H9 (cell line): ENCODE results near the gene AMY2B. TPM values are rescaled to one million over a fixed set of nuclear protein-coding genes. Genes with fewer than 3 reads are reported as not detected.
"Not testable (repeated sequence)": the region's sequence is repeated elsewhere in the genome, so short reads cannot be mapped to it uniquely, and the experiment has no call there.

Experiments
- DNase-seq: peaks from one replicate; pipeline ENCODE4 v3.0.0-alpha.2; 2017
- H2AFZ ChIP-seq: one replicate; pipeline ENCODE4 v1.6.1; 2013; ENCODE audit warnings: mild to moderate bottlenecking, low read length, control low read depth, moderate library complexity
- H2AK5ac ChIP-seq: 2 replicates; pipeline ENCODE4 v1.6.1; 2013; ENCODE audit warnings: low read length, control low read depth, mixed read lengths; ENCODE audit not compliant: insufficient read length
- H2BK120ac ChIP-seq: one replicate; pipeline ENCODE4 v1.6.1; 2013; ENCODE audit warnings: low read depth, mild to moderate bottlenecking, low read length, control low read depth, inconsistent platforms; ENCODE audit not compliant: poor library complexity, severe bottlenecking
- H2BK12ac ChIP-seq: 2 replicates; pipeline ENCODE4 v1.6.1; 2013; ENCODE audit warnings: low read length, control low read depth, mixed read lengths, low read depth; ENCODE audit not compliant: insufficient read length
- H2BK15ac ChIP-seq: 2 replicates; pipeline ENCODE4 v1.6.1; 2013; ENCODE audit warnings: low read depth, low read length, control low read depth
- H2BK20ac ChIP-seq: one replicate; pipeline ENCODE4 v1.6.1; 2013; ENCODE audit warnings: low read depth, mild to moderate bottlenecking, low read length, control low read depth, inconsistent platforms; ENCODE audit not compliant: poor library complexity, severe bottlenecking
- H2BK5ac ChIP-seq: 2 replicates; pipeline ENCODE4 v1.6.1; 2013; ENCODE audit warnings: low read length, control low read depth, mixed read lengths; ENCODE audit not compliant: insufficient read length
- H3K14ac ChIP-seq: 2 replicates; pipeline ENCODE4 v1.6.1; 2013; ENCODE audit warnings: low read length, control low read depth; ENCODE audit not compliant: insufficient read depth
- H3K18ac ChIP-seq: 2 replicates; pipeline ENCODE4 v1.6.1; 2013; ENCODE audit warnings: low read depth, mild to moderate bottlenecking, mixed read lengths, low read length, control low read depth; ENCODE audit not compliant: insufficient read length
- H3K23ac ChIP-seq: 2 replicates; pipeline ENCODE4 v1.6.1; 2013; ENCODE audit warnings: low read length, control low read depth, mixed read lengths, low read depth; ENCODE audit not compliant: insufficient read length
- H3K23me2 ChIP-seq: 2 replicates; pipeline ENCODE4 v1.6.1; 2013; ENCODE audit warnings: low read depth, mild to moderate bottlenecking, mixed read lengths, low read length, control low read depth; ENCODE audit not compliant: insufficient read length, poor library complexity, severe bottlenecking
- H3K27ac ChIP-seq: 2 replicates; pipeline ENCODE4 v1.5.1; 2013; ENCODE audit warnings: low read length, control low read depth, mixed read lengths, low read depth; ENCODE audit not compliant: insufficient read length
- H3K27me3 ChIP-seq: 2 replicates; pipeline ENCODE4 v1.6.1; 2013; ENCODE audit warnings: low read length, control low read depth, inconsistent platforms; ENCODE audit not compliant: insufficient read depth
- H3K4ac ChIP-seq: 2 replicates; pipeline ENCODE4 v1.6.1; 2013; ENCODE audit warnings: low read depth, mild to moderate bottlenecking, control low read depth, inconsistent platforms, low read length, moderate library complexity
- H3K4me1 ChIP-seq: 2 replicates; pipeline ENCODE4 v1.6.1; 2013; ENCODE audit warnings: low read length, control low read depth, inconsistent platforms; ENCODE audit not compliant: insufficient read depth
- H3K4me2 ChIP-seq: 2 replicates; pipeline ENCODE4 v1.6.1; 2013; ENCODE audit warnings: low read length, control low read depth, mixed read lengths; ENCODE audit not compliant: insufficient read length, insufficient read depth
- H3K56ac ChIP-seq: 2 replicates; pipeline ENCODE4 v1.6.1; 2013; ENCODE audit warnings: low read depth, mild to moderate bottlenecking, mixed read lengths, low read length, control low read depth; ENCODE audit not compliant: insufficient read length
- H3K79me1 ChIP-seq: 2 replicates; pipeline ENCODE4 v1.6.1; 2013; ENCODE audit warnings: low read depth, mild to moderate bottlenecking, moderate library complexity, low read length, control low read depth, inconsistent platforms; ENCODE audit not compliant: insufficient read depth, poor library complexity, severe bottlenecking
- H3K79me2 ChIP-seq: 2 replicates; pipeline ENCODE4 v1.6.1; 2013; ENCODE audit warnings: low read length, control low read depth, inconsistent platforms; ENCODE audit not compliant: insufficient read depth
- H3K9ac ChIP-seq: 2 replicates; pipeline ENCODE4 v1.6.1; 2013; ENCODE audit warnings: low read length, control low read depth, mixed read lengths; ENCODE audit not compliant: insufficient read length; ENCODE audit errors: extremely low read depth
- H3K9me3 ChIP-seq: one replicate; pipeline ENCODE4 v1.6.1; 2013; ENCODE audit warnings: low read depth, low read length, inconsistent platforms; ENCODE audit not compliant: control insufficient read depth
- H3T11ph ChIP-seq: one replicate; pipeline ENCODE4 v1.6.1; 2013; ENCODE audit warnings: mild to moderate bottlenecking, low read length, control low read depth, inconsistent platforms
- H4K20me1 ChIP-seq: one replicate; pipeline ENCODE4 v1.6.1; 2013; ENCODE audit not compliant: control insufficient read depth, insufficient read length, insufficient read depth
- H4K5ac ChIP-seq: 2 replicates; pipeline ENCODE4 v1.6.1; 2013; ENCODE audit warnings: low read depth, mild to moderate bottlenecking, mixed read lengths, low read length, control low read depth; ENCODE audit not compliant: insufficient read length
- H4K8ac ChIP-seq: replicated peaks from 2 replicates; pipeline ENCODE4 v1.6.1; 2013; ENCODE audit warnings: low read length, control low read depth, mixed read lengths, low read depth; ENCODE audit not compliant: insufficient read length
- H4K91ac ChIP-seq: 2 replicates; pipeline ENCODE4 v1.6.1; 2013; ENCODE audit warnings: low read depth, mild to moderate bottlenecking, moderate library complexity, mixed read lengths, low read length, control low read depth; ENCODE audit not compliant: insufficient read length
- H3K27ac Mint-ChIP-seq, 3 experiments: 2 replicates in 2 of 3; 3 replicates in 1 of 3; pipeline ENCODE4 v1.8.0; 2020 to 2021; ENCODE audit warnings: mixed read lengths in 3 of 3, mild to moderate bottlenecking in 1 of 3, moderate library complexity in 1 of 3
- H3K27me3 Mint-ChIP-seq: 2 replicates; pipeline ENCODE4 v1.8.0; 2021; ENCODE audit warnings: low read depth, mild to moderate bottlenecking, moderate library complexity, mixed read lengths
- H3K36me3 Mint-ChIP-seq, 3 experiments: 2 replicates in 2 of 3; 3 replicates in 1 of 3; pipeline ENCODE4 v1.8.0; 2020 to 2021; ENCODE audit warnings: low read depth in 3 of 3, mixed read lengths in 3 of 3; ENCODE audit not compliant: insufficient read depth in 1 of 3
- H3K4me1 Mint-ChIP-seq, 2 experiments: 2 replicates each; pipeline ENCODE4 v1.8.0; 2020; ENCODE audit warnings: mixed read lengths in 2 of 2
- H3K4me3 Mint-ChIP-seq, 2 experiments: 2 replicates in 1 of 2; 3 replicates in 1 of 2; pipeline ENCODE4 v1.8.0; 2020 to 2021; ENCODE audit warnings: mild to moderate bottlenecking in 2 of 2, mixed read lengths in 2 of 2, moderate library complexity in 1 of 2
- H3K9me3 Mint-ChIP-seq, 2 experiments: 2 replicates in 1 of 2; 3 replicates in 1 of 2; pipeline ENCODE4 v1.8.0; 2020; ENCODE audit warnings: mild to moderate bottlenecking in 2 of 2, mixed read lengths in 2 of 2, moderate library complexity in 1 of 2
- WGBS: extraction: QIAGEN DNeasy Blood & Tissue Kit; methylation state at CpG from one replicate; pipeline ENCODE4 v1.1.7; 2013; ENCODE audit warnings: missing lambda C conversion rate, low lambda C conversion rate, mixed read lengths; ENCODE audit not compliant: insufficient read length; ENCODE audit errors: extremely low coverage; 5-methylcytosine and 5-hydroxymethylcytosine counted together
- long read RNA-seq: library from polyadenylated mRNA; unstranded; transcript quantifications from one replicate; pipeline ENCODE4 v2.0.0, GENCODE V29; 2020
- total RNA-seq: library from RNA; stranded (reverse); gene quantifications from 2 replicates; pipeline ENCODE4 v1.2.1, GENCODE V29; 2021

The AMY2B gene
- 0.90 and 1.2 TPM in 2 replicates for total RNA-seq
- long read RNA-seq = 0 reads

DNA sequence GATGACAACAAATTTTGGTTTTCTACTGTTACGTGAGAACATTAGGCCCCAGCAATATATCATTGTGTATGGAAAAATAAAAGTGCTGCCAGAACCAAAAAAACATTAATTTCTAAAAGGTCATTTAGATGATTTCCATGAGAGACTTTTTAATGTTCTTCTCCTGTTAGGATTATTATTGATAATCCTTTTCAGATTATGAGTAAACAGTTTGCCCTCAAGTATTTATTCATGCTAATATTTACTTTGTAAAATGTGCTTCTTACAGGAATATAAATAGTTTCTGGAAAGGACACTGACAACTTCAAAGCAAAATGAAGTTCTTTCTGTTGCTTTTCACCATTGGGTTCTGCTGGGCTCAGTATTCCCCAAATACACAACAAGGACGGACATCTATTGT, at the start of gene AMY2B:
Gene AMY2B (plus strand): TSS at position 301 of the 400 bp plus-strand sequence. CDS start 14 bp downstream, at position 315.
- H3K18ac ChIP-seq, H3K79me2 ChIP-seq, H3K27me3 ChIP-seq, H3K4me3 Mint-ChIP-seq, H2AFZ ChIP-seq, H2BK12ac ChIP-seq, H3K27me3 Mint-ChIP-seq, H2AK5ac ChIP-seq, H3K4me2 ChIP-seq, H3K4ac ChIP-seq, H3K27ac ChIP-seq, H4K91ac ChIP-seq, H3K14ac ChIP-seq, H3T11ph ChIP-seq, H3K23ac ChIP-seq, H2BK20ac ChIP-seq, H3K4me1 ChIP-seq, DNase-seq, H4K5ac ChIP-seq, H3K56ac ChIP-seq, H3K9me3 ChIP-seq, H4K20me1 ChIP-seq, H2BK5ac ChIP-seq, H3K27ac Mint-ChIP-seq, H3K9ac ChIP-seq, H3K79me1 ChIP-seq, H2BK120ac ChIP-seq, H3K4me1 Mint-ChIP-seq, H3K36me3 Mint-ChIP-seq, H2BK15ac ChIP-seq, H3K23me2 ChIP-seq, H4K8ac ChIP-seq: not testable (repeated sequence)
- no CpG with 5 or more reads among the region's 2 CpGs for WGBS
- peaks cover 11 to 29% of the 10 kb centered on the region in 2 experiments for H3K9me3 Mint-ChIP-seq
